ENCODE results near the gene RAB12. TPM values are rescaled to one million over a fixed set of nuclear protein-coding genes. Genes with fewer than 3 reads are reported as not detected.

The RAB12 gene
- total and polyA plus RNA-seq, 2 of the 13 experiments (the other 11 are each of a cell fraction or from before 2014, with no cell fraction given) = 9.5 to 25.3 TPM

GRCh38 chr18:8609659-8610458 is 622 bp downstream of the RAB12 start (continued):
- TF ChIP-seq ZUFSP (CRISPR knock-in tag; IDR thresholded peaks at IDR 0.05; ENCODE audit: borderline replicate concordance) = no peak
- peak; percentile 24; the same call in 1 of the 2 replicates for TF ChIP-seq NKX3-1 (CRISPR knock-in tag; IDR thresholded peaks at IDR 0.05)
- TF ChIP-seq NFE2L1 (CRISPR knock-in tag; IDR thresholded peaks at IDR 0.05; ENCODE audit: borderline replicate concordance) = no peak
- no peak for TF ChIP-seq ZNF496 (CRISPR knock-in tag; IDR thresholded peaks at IDR 0.05; ENCODE audit: insufficient replicate concordance)
- no peak for TF ChIP-seq ZNF746 (CRISPR knock-in tag; IDR thresholded peaks at IDR 0.05)
- TF ChIP-seq MLX (CRISPR knock-in tag; IDR thresholded peaks at IDR 0.05) = no peak
- no peak for TF ChIP-seq SMARCC2 (IDR thresholded peaks at IDR 0.05)
- TF ChIP-seq KAT8 (CRISPR knock-in tag; IDR thresholded peaks at IDR 0.05) = no peak
- no peak for TF ChIP-seq ZNF281 (CRISPR knock-in tag; IDR thresholded peaks at IDR 0.05; ENCODE audit: borderline replicate concordance)
- no peak for TF ChIP-seq ZNF740 (CRISPR knock-in tag; IDR thresholded peaks at IDR 0.05)
- TF ChIP-seq HMGA1 (CRISPR knock-in tag; conservative IDR thresholded peaks at IDR 0.05) = no peak
- no peak for TF ChIP-seq SMARCE1 (IDR thresholded peaks at IDR 0.05; ENCODE audit: borderline replicate concordance)
- TF ChIP-seq ZSCAN5A (CRISPR knock-in tag; IDR thresholded peaks at IDR 0.05; ENCODE audit: borderline replicate concordance) = no peak
- TF ChIP-seq HHEX (CRISPR knock-in tag; IDR thresholded peaks at IDR 0.05) = no peak
- no peak for TF ChIP-seq MYPOP (CRISPR knock-in tag; IDR thresholded peaks at IDR 0.05)
- no peak for TF ChIP-seq FOXP4 (CRISPR knock-in tag; IDR thresholded peaks at IDR 0.05)
- no peak for TF ChIP-seq ZNF644 (CRISPR knock-in tag; IDR thresholded peaks at IDR 0.05; ENCODE audit: low read depth)
- TF ChIP-seq NCOA2 (CRISPR knock-in tag; IDR thresholded peaks at IDR 0.05) = no peak
- TF ChIP-seq MTF1 (CRISPR knock-in tag; IDR thresholded peaks at IDR 0.05) = no peak
- TF ChIP-seq ATM (IDR thresholded peaks at IDR 0.05; ENCODE audit: borderline replicate concordance) = no peak

Measured in HepG2 (cell line).